OCI-LY7 (cell line): ENCODE data around the gene UGT1A10. TPM values are rescaled to one million over a fixed set of nuclear protein-coding genes. Genes with fewer than 3 reads are reported as not detected.

ENCODE experiments used
- BruUV-seq: library from RNA; stranded (reverse); fragments of 400-500 nt; replicated peaks from 2 replicates; lab custom pipeline; 2021; lab: Mats Ljungman, UMichigan
- CTCF ChIA-PET: fragments of 300-600 bp; sonication (Branson Sonifier 250); formaldehyde crosslinking; loops from one replicate; lab custom pipeline; 2022; ENCODE audit warnings: antibody characterized with exemption; ENCODE audit not compliant: unreplicated experiment; lab: Charles Lee
- POLR2A ChIA-PET: fragments of 300-600 bp; sonication (Branson Sonifier 250); formaldehyde crosslinking; loops from one replicate; lab custom pipeline; 2022; ENCODE audit warnings: antibody characterized with exemption; lab: Charles Lee
- DNase-seq: peaks from one replicate; pipeline ENCODE4 v3.0.0-alpha.2; 2015; ENCODE audit warnings: low spot score
- H2AFZ ChIP-seq: fragments of 200-600 bp; sonication (generic), shearing (Covaris generic); 2 replicates; pipeline ENCODE4 v1.6.1; 2014; ENCODE audit warnings: mild to moderate bottlenecking, antibody characterized with exemption, low read length, moderate library complexity
- H3K27ac ChIP-seq: fragments of 200-600 bp; sonication (generic); 2 replicates; pipeline ENCODE4 v1.5.1; 2014; ENCODE audit warnings: mixed run types, low read depth, mild to moderate bottlenecking, moderate library complexity, low read length, inconsistent platforms; ENCODE audit not compliant: poor library complexity, severe bottlenecking
- H3K36me3 ChIP-seq: fragments of 200-600 bp; sonication (generic); 2 replicates; pipeline ENCODE4 v1.6.1; 2014; ENCODE audit warnings: mild to moderate bottlenecking, antibody characterized with exemption, low read length, moderate library complexity, mixed read lengths; ENCODE audit not compliant: insufficient read depth
- H3K4me1 ChIP-seq: fragments of 200-600 bp; sonication (generic); 2 replicates; pipeline ENCODE4 v1.5.1; 2014; ENCODE audit warnings: mild to moderate bottlenecking, low read length; ENCODE audit not compliant: insufficient read depth, poor library complexity, severe bottlenecking
- H3K4me2 ChIP-seq: fragments of 200-600 bp; sonication (generic); 2 replicates; pipeline ENCODE4 v1.6.1; 2014; ENCODE audit warnings: mild to moderate bottlenecking, low read length
- H3K4me3 ChIP-seq: fragments of 200-600 bp; sonication (generic); 2 replicates; pipeline ENCODE4 v1.5.1; 2014; ENCODE audit warnings: mild to moderate bottlenecking, low read depth, low read length; ENCODE audit not compliant: poor library complexity, severe bottlenecking
- H3K79me2 ChIP-seq: fragments of 200-600 bp; sonication (generic); 2 replicates; pipeline ENCODE4 v1.6.1; 2016; ENCODE audit warnings: low read depth, mild to moderate bottlenecking, low read length, moderate library complexity, mixed read lengths; ENCODE audit not compliant: insufficient read depth
- H3K9me2 ChIP-seq: fragments of 200-600 bp; sonication (generic); 2 replicates; pipeline ENCODE4 v1.6.1; 2016; ENCODE audit warnings: mild to moderate bottlenecking, low read length, mixed read lengths; ENCODE audit not compliant: insufficient read depth
- H3K9me3 ChIP-seq: fragments of 200-600 bp; sonication (generic); 2 replicates; pipeline ENCODE4 v1.6.1; 2014; ENCODE audit warnings: mild to moderate bottlenecking, mixed run types, low read length, mixed read lengths
- H4K20me1 ChIP-seq: fragments of 200-600 bp; sonication (generic); 2 replicates; pipeline ENCODE4 v1.6.1; 2014; ENCODE audit warnings: mild to moderate bottlenecking, antibody characterized with exemption, low read length, moderate library complexity, mixed read lengths; ENCODE audit not compliant: insufficient read depth
- CTCF ChIP-seq: fragments of 200-600 bp; sonication (generic); conservative IDR thresholded peaks from 2 replicates; pipeline ENCODE4 v1.5.1; 2014; ENCODE audit warnings: mild to moderate bottlenecking, antibody characterized with exemption, low read length, moderate library complexity, mixed read lengths
- EZH2phosphoT487 ChIP-seq: fragments of 200-600 bp; sonication (generic); IDR thresholded peaks from 2 replicates; pipeline ENCODE4 v1.6.1; 2018; ENCODE audit warnings: low read depth, borderline replicate concordance, mild to moderate bottlenecking, mixed run types, antibody characterized with exemption, low read length, moderate library complexity, mixed read lengths
- intact Hi-C: fragments of 100-400 bp; cut with micrococcal nuclease; formaldehyde crosslinking; loops from one replicate; pipeline ENCODE4 v1.10.0; 2022; ENCODE audit not compliant: unreplicated experiment
- total RNA-seq, 2 experiments: library from RNA; depleted of rRNA in 1 of 2; stranded (reverse); fragments of >200 nt in 1 of 2; shearing (Covaris generic) in 1 of 2; gene quantifications; 2 replicates each; pipeline ENCODE4 v1.2.3, GENCODE V29; 2014 to 2022

Gene UGT1A10
- total RNA-seq, 2 experiments from 2014 or later = not detected

GRCh38 chr2:233818639-233819621 lies 182.7 kb downstream of the UGT1A10 start:
- H3K9me2 ChIP-seq = no peaks in the 10 kb centered on the region
- H2AFZ ChIP-seq = no peak overlapping the region
- BruUV-seq = no TSS peak
- no peak for DNase-seq
- no peaks in the 10 kb centered on the region for H3K9me3 ChIP-seq
- H3K79me2 ChIP-seq = no peaks in the 10 kb centered on the region
- CTCF ChIA-PET = no interaction called here
- H3K4me3 ChIP-seq = no peak overlapping the region
- H3K27ac ChIP-seq = no peak overlapping the region
- H3K4me2 ChIP-seq = no peak overlapping the region
- no peaks in the 10 kb centered on the region for H4K20me1 ChIP-seq
- H3K4me1 ChIP-seq = no peaks in the 10 kb centered on the region
- no peaks in the 10 kb centered on the region for H3K36me3 ChIP-seq
- intact Hi-C loops = no loop called here
- POLR2A ChIA-PET = no interaction called here
- TF ChIP-seq EZH2phosphoT487 = no peak
- no peak for TF ChIP-seq CTCF

GRCh38 chr2:233819884-233820773 lies 183.9 kb downstream of the UGT1A10 start:
- DNase-seq = no peak
- ChIA-PET CTCF (interaction anchor here (0.5 kb wide), 1 partner anchor 38 kb away, joined by 3 read pairs; no protein-coding TSS in a partner anchor), POLR2A (interaction anchor here (0.6 kb wide), 1 partner anchor 50 kb away, joined by 4 read pairs; no protein-coding TSS in a partner anchor)

More at GRCh38 chr2:233819884-233820773, 183.9 kb downstream of the UGT1A10 start:
- TF ChIP-seq EZH2phosphoT487 (no peak), CTCF (no peak)
- Histone ChIP-seq H3K36me3 (no peaks in the 10 kb centered on the region), H4K20me1 (no peaks in the 10 kb centered on the region), H3K79me2 (no peaks in the 10 kb centered on the region), H3K4me1 (no peaks in the 10 kb centered on the region), H3K4me3 (no peak overlapping the region), H3K9me2 (no peaks in the 10 kb centered on the region), H3K9me3 (no peaks in the 10 kb centered on the region), H3K27ac (no peak overlapping the region), H2AFZ (no peak overlapping the region), H3K4me2 (no peak overlapping the region)
- intact Hi-C loops = no loop called here
- no TSS peak for BruUV-seq
